ENCODE measurements around the gene SEMA6A.
A peak's percentile ranks its signal among the peaks of the same experiment; 100 is the strongest.

Gene SEMA6A

GRCh38 chr5:116575326-116576052 lies 866 bp upstream of the SEMA6A start:
- DNase-seq: no peak

GRCh38 chr5:116573702-116574366 lies 789 bp downstream of the SEMA6A start:
- no peak for DNase-seq

- no peak for DNase-seq
These were observed 1.3 kb downstream of the SEMA6A start for GRCh38 chr5:116573279-116573701.

GRCh38 chr5:116572350-116573278 lies 2.0 kb downstream of the SEMA6A start:
- DNase-seq: no peak

- DNase-seq: no peak
These were observed 2.9 kb downstream of the SEMA6A start for GRCh38 chr5:116571568-116572349.

- DNase-seq: peak; percentile 29
These were observed 4.6 kb downstream of the SEMA6A start for GRCh38 chr5:116569999-116570398.

GRCh38 chr5:116567106-116567505 lies 7.5 kb downstream of the SEMA6A start:
- no peak for DNase-seq

DNA sequence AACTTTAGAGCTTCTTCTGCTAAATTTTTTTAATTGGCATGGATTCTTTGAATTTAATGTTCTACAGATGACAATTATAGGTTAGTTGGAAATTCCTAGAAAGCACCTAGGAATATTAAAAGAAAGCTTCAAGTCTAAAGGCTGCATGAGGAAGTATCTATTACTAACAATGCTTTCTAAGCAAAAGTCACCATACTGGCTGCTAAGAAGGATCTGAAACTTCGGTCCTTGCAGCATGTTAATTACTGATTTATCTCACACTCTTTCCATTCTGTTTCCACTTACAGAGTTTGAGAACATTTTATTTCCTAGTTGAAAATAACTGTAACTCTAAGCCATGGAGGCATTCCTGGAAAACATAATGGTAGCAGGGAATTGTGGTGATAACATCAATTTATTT lies 8.4 kb downstream of the SEMA6A start:
- DNase-seq: peak; percentile 73

- DNase-seq: no peak
These were observed 9.7 kb downstream of the SEMA6A start for GRCh38 chr5:116564756-116565490.

- DNase-seq: peak; percentile 80
These were observed 10.3 kb downstream of the SEMA6A start for GRCh38 chr5:116564312-116564711.

DNA sequence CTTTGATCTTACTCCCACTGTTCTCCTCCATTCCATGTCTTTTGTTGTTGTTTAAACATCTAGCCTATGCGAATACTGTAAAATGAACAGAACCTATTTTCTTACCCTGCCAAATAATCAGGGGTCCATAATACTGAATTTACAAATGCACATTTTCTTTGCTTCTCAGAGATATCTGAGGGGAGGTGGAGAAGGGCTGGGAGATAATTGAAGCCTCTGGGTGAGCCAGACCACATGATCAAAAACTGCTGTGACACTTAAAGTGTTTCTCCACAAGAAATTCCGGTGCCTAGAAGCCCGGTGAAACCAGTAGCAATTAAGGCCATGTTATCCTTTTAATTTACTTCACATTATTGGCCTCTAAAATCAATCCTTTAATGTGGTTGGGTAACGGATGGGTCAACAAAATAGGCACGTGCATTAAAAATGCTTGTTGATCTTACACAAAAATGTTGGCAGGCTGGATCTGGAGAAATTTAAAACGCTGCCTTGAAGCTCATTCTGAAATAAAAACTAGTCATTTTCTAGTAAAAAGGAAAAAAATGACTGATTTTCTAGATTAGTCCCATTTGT lies 10.8 kb downstream of the SEMA6A start:
- no peak for DNase-seq

- DNase-seq: no peak
These were observed 12.0 kb downstream of the SEMA6A start for GRCh38 chr5:116562669-116563068.

DNA sequence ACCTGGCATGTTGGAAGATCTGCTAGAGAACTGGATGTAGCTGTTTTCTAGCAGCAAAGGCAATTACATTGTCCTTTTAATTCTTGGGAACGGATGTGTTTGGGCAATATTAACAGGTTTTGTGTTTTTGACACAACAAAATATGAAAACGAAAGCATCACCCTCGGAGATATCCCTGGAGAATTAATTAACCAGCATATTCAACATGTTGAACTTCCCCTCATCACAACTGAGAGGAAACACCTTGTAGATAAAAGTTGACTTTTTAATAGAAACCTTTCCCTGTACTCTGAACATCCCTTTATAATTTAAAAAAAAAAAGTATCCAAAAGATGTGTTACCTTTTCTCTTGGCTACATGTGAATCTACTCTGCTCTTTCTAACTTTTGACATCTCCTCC lies 13.0 kb downstream of the SEMA6A start:
- DNase-seq: no peak

- no peak for DNase-seq
These were observed 14.9 kb downstream of the SEMA6A start for GRCh38 chr5:116559673-116560164.

DNA sequence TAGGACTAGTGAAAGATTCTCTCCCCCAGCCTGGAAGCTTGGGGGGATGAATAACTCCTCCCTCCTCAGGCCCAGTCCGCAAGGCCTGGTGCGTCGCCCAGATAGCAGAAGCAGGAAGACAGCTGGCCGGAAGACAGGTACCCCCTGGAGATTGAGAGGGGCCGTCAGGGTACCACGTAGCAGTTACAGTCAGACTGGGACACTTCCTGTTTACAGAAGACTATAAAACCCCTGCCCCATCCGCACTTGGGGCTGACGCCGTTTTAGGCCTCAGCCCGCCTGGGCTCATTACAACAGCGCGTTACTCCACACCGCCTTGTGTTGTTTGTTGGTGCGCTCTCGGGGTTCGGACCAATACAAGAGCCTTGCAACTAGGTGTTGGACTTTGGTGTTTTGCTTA lies 15.4 kb downstream of the SEMA6A start:
- no peak for DNase-seq

DNA sequence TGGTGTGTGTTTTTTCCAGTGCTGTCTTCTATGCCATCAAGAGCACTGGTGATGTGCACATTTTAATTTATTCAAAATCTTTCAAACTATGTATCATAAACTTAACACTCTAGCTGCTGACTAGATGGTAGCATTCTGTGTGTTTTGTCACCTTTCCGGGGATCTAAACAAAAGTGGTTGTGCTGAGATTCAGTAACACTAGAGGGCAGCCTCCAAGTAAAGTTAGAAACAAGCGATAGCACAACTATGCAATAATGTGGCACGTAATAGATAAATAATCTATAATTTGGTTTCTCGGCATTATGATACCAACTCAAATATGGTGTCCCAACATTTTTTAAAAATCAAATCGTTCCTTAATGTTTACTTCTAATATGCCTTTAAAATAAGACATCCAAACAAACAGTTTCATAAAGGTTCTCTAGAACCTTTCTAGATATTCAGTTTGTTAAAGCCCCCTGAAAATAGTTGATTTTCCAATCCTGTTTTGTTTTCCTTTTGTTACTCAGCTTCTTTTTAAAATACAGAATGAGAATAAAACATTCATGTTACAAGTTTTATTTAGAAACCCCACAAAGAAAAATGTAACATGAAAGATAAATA lies 16.9 kb downstream of the SEMA6A start:
- no peak for DNase-seq

DNA sequence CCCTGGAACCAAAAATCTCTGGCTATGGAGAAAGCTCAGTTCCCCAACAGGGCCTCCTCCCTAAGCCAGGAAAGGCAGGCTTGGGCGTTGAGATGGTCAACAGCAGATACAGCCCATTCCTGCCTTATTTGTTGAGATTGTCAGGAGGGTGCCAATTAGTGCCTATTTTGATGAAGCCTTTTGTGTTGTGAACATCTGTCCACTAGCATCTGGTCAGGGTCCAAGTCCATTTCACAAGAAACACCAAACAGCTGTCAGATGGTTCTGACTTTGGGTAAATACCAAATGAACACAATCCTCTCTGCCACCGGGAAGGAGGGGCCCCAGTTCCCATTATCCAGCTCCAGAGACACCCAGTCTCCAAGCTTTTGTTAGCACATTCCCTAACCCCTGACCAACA lies 19.9 kb downstream of the SEMA6A start:
- no peak for DNase-seq

GRCh38 chr5:116553366-116553765 lies 21.3 kb downstream of the SEMA6A start:
- DNase-seq: no peak

GRCh38 chr5:116550082-116550481 lies 24.5 kb downstream of the SEMA6A start:
- DNase-seq: no peak

DNA sequence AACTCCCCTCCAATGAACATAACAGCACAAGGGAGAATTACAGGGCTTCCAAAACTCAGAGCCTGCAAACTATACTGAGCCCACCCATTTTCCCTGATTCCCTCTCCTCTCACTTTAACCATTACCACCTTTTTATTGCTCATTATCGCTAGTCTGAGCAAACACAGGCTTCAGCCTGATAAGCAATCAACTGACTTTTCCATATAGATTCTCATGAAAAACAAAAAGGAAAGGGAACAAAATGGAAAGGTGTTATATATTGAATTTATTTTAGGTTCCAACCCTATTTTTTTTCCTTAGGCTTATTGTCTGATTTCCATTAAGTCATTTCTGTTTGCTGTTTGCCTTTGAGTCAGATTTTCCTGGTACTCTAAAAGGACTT lies 27.9 kb downstream of the SEMA6A start:
- DNase-seq: no peak

All from MV-4-11 (cell line).